Common myeloid progenitor, CD34-positive (primary cell): Measurements from ENCODE around the gene CD38.

ENCODE experiments used
- CTCF ChIA-PET: fragments of 350-600 bp; sonication (Branson Sonifier 250); formaldehyde crosslinking; loops from one replicate; lab custom pipeline; 2021; ENCODE audit warnings: antibody characterized with exemption; lab: Charles Lee
- POLR2A ChIA-PET: fragments of 350-600 bp; sonication (Branson Sonifier 250); formaldehyde crosslinking; loops from one replicate; lab custom pipeline; 2021; ENCODE audit warnings: antibody characterized with exemption; lab: Charles Lee
- DNase-seq, 3 donors: peaks; one replicate each; pipeline versions ENCODE4 v3.0.0 to v3.0.0-alpha.2; 2013
- H3K27ac ChIP-seq, 2 experiments: 1 replicate in 1 of 2; 2 replicates in 1 of 2; pipeline ENCODE4 v1.7.0; 2013; ENCODE audit warnings: inconsistent platforms in 2 of 2, low read length in 2 of 2, mild to moderate bottlenecking in 2 of 2, low read depth in 1 of 2, moderate library complexity in 1 of 2; ENCODE audit not compliant: severe bottlenecking in 2 of 2, insufficient read depth in 1 of 2, poor library complexity in 1 of 2
- H3K27me3 ChIP-seq, 5 experiments: replicated peaks in 2 of 5; 1 replicate in 3 of 5; 2 replicates in 2 of 5; pipeline versions ENCODE4 v1.6.1 to v1.7.0; 2013; ENCODE audit warnings: low read length in 4 of 5, mild to moderate bottlenecking in 2 of 5, moderate library complexity in 2 of 5, inconsistent platforms in 1 of 5; ENCODE audit not compliant: insufficient read depth in 5 of 5, control insufficient read depth in 4 of 5
- H3K36me3 ChIP-seq, 4 experiments: 1 replicate in 2 of 4; 2 replicates in 2 of 4; pipeline versions ENCODE4 v1.6.1 to v1.7.0; 2013; ENCODE audit warnings: low read length in 3 of 4, control low read depth in 1 of 4, mild to moderate bottlenecking in 1 of 4; ENCODE audit not compliant: control insufficient read depth in 4 of 4, insufficient read depth in 4 of 4
- H3K4me1 ChIP-seq, 4 experiments: 1 replicate in 3 of 4; 2 replicates in 1 of 4; pipeline versions ENCODE4 v1.6.1 to v1.7.1; 2013; ENCODE audit warnings: low read length in 3 of 4, mild to moderate bottlenecking in 3 of 4, control low read depth in 1 of 4, inconsistent platforms in 1 of 4, moderate library complexity in 1 of 4; ENCODE audit not compliant: control insufficient read depth in 4 of 4, insufficient read depth in 4 of 4; ENCODE audit errors: control extremely low read depth in 1 of 4
- H3K4me3 ChIP-seq, 7 experiments: 1 replicate in 4 of 7; 2 replicates in 3 of 7; pipeline versions ENCODE4 v1.5.1 to v1.7.0; 2013; ENCODE audit warnings: mild to moderate bottlenecking in 7 of 7, low read length in 6 of 7, moderate library complexity in 6 of 7, inconsistent platforms in 2 of 7, low read depth in 2 of 7, control low read depth in 1 of 7; ENCODE audit not compliant: insufficient read depth in 4 of 7, control insufficient read depth in 1 of 7; ENCODE audit errors: extremely low read depth in 1 of 7
- H3K9me3 ChIP-seq, 5 experiments: 1 replicate in 4 of 5; 2 replicates in 1 of 5; pipeline versions ENCODE4 v1.6.1 to v1.7.1; 2013; ENCODE audit warnings: low read length in 4 of 5, mild to moderate bottlenecking in 2 of 5, inconsistent platforms in 1 of 5, low read depth in 1 of 5, moderate library complexity in 1 of 5; ENCODE audit not compliant: control insufficient read depth in 4 of 5, insufficient read depth in 2 of 5; ENCODE audit errors: control extremely low read depth in 1 of 5
- WGBS: methylation state at CpG from one replicate; pipeline ENCODE4 v1.1.5; 2013; ENCODE audit not compliant: insufficient coverage; 5-methylcytosine and 5-hydroxymethylcytosine counted together

CD38 gene

GRCh38 chr4:15738877-15739276 is 39.3 kb upstream of the CD38 start:
- no peak for DNase-seq
- CTCF ChIA-PET = interaction anchor here (1.3 to 2.4 kb wide), 4 partner anchors 9 to 144 kb away, joined by 4 to 13 read pairs (median 8); no protein-coding TSS in a partner anchor
- H3K27me3 ChIP-seq = no peaks in the 10 kb centered on the region

GRCh38 chr4:15740764-15741404 is 37.2 kb upstream of the CD38 start:
- Histone ChIP-seq H3K27ac (no peak overlapping the region), H3K27me3 (no peaks in the 10 kb centered on the region), H3K4me3 (no peak overlapping the region), H3K36me3 (no peaks in the 10 kb centered on the region), H3K9me3 (peaks cover 0 to 28% (median 5%) of the 10 kb centered on the region in 5 experiments), H3K4me1 (peaks cover 0 to 12% (median 3%) of the 10 kb centered on the region in 4 experiments)
- WGBS = 96% methylated on average over 6 of the region's 11 CpGs
- CTCF ChIA-PET = interaction anchor here (0.8 to 1.6 kb wide), 4 partner anchors 10 to 64 kb away, joined by 3 to 5 read pairs (median 3); no protein-coding TSS in a partner anchor
- DNase-seq = no peak
- POLR2A ChIA-PET = no interaction called here

More at GRCh38 chr4:15738877-15739276, 39.3 kb upstream of the CD38 start:
- Histone ChIP-seq H3K4me1 (peaks cover 0 to 8% (median 1%) of the 10 kb centered on the region in 4 experiments), H3K9me3 (peaks cover 0 to 28% (median 5%) of the 10 kb centered on the region in 5 experiments), H3K27ac (no peak overlapping the region), H3K4me3 (no peak overlapping the region), H3K36me3 (no peaks in the 10 kb centered on the region)
- 100% methylated on average over 1 of the region's 1 CpG for WGBS
- POLR2A ChIA-PET = no interaction called here

- CTCF ChIA-PET = interaction anchor here (0.9 to 1.6 kb wide), 4 partner anchors 10 to 63 kb away, joined by 3 to 5 read pairs (median 4); no protein-coding TSS in a partner anchor
- POLR2A ChIA-PET = no interaction called here
- Histone ChIP-seq H3K4me1 (peaks cover 0 to 12% (median 3%) of the 10 kb centered on the region in 4 experiments), H3K27ac (no peak overlapping the region), H3K4me3 (no peak overlapping the region), H3K36me3 (no peaks in the 10 kb centered on the region), H3K27me3 (no peaks in the 10 kb centered on the region), H3K9me3 (peaks cover 0 to 31% (median 8%) of the 10 kb centered on the region in 5 experiments)
- 67% methylated on average over 1 of the region's 1 CpG for WGBS
- no peak for DNase-seq
Observed at GRCh38 chr4:15742083-15742582, 36.0 kb upstream of the CD38 start.

- Histone ChIP-seq H3K27me3 (no peaks in the 10 kb centered on the region), H3K36me3 (no peaks in the 10 kb centered on the region), H3K4me1 (peaks cover 0 to 12% (median 3%) of the 10 kb centered on the region in 4 experiments), H3K9me3 (peaks cover 0 to 31% (median 8%) of the 10 kb centered on the region in 5 experiments), H3K27ac (no peak overlapping the region), H3K4me3 (no peak overlapping the region)
- DNase-seq = no peak
- CTCF ChIA-PET = interaction anchor here (1.0 to 1.9 kb wide), 5 partner anchors 13 to 213 kb away, joined by 3 to 9 read pairs (median 4); no protein-coding TSS in a partner anchor
- WGBS = 0% methylated on average over 1 of the region's 1 CpG
- POLR2A ChIA-PET = no interaction called here
Observed at GRCh38 chr4:15742637-15743036, 35.5 kb upstream of the CD38 start.

- ChIA-PET POLR2A (interaction anchor here (0.8 kb wide), 1 partner anchor 10 kb away, joined by 3 read pairs; no protein-coding TSS in a partner anchor), CTCF (interaction anchor here (0.6 to 1.9 kb wide), 8 partner anchors 11 to 212 kb away, joined by 3 to 9 read pairs (median 4); no protein-coding TSS in a partner anchor)
- Histone ChIP-seq H3K4me3 (no peak overlapping the region), H3K36me3 (no peaks in the 10 kb centered on the region), H3K4me1 (peaks cover 0 to 12% (median 3%) of the 10 kb centered on the region in 4 experiments), H3K27me3 (no peaks in the 10 kb centered on the region), H3K27ac (no peak overlapping the region), H3K9me3 (peaks cover 0 to 31% (median 8%) of the 10 kb centered on the region in 5 experiments)
- peak in 2 of 3 donors; percentile 60 to 69 for DNase-seq
- whole genome bisulfite sequencing = no CpG with 5 or more reads among the region's 5 CpGs
Observed at GRCh38 chr4:15744016-15744545, 34.0 kb upstream of the CD38 start.

- DNase-seq = no peak
- 100% methylated on average over 1 of the region's 1 CpG for WGBS
- ChIA-PET POLR2A (no interaction called here), CTCF (no interaction called here)
- no peaks in the 10 kb centered on the region for H3K27me3 ChIP-seq
- no peaks in the 10 kb centered on the region for H3K36me3 ChIP-seq
- H3K9me3 ChIP-seq = peaks cover 0 to 29% (median 8%) of the 10 kb centered on the region in 5 experiments
- peaks cover 0 to 12% (median 3%) of the 10 kb centered on the region in 4 experiments for H3K4me1 ChIP-seq
- no peak overlapping the region for H3K27ac ChIP-seq
- H3K4me3 ChIP-seq = no peak overlapping the region
Observed at GRCh38 chr4:15746110-15746509, 32.0 kb upstream of the CD38 start.
